HFF-Myc (cell line): ENCODE results near the gene ANGPTL3.

ENCODE experiments used
- DNase-seq: peaks from one replicate; pipeline ENCODE4 v3.0.0-alpha.2; 2011; ENCODE audit warnings: low read depth; ENCODE audit errors: extremely low read depth
- H3K4me3 ChIP-seq: replicated peaks from 2 replicates; pipeline ENCODE4 v1.5.1; 2011; ENCODE audit warnings: low read depth, mild to moderate bottlenecking, control low read depth, low read length
- TF ChIP-seq, protein P1 (sequence below): IDR thresholded peaks from 2 replicates; pipeline ENCODE4 v1.5.1; 2012; ENCODE audit warnings: mild to moderate bottlenecking, low read depth, low read length, control low read depth; ENCODE audit errors: missing control alignments

ANGPTL3 gene

DNA sequence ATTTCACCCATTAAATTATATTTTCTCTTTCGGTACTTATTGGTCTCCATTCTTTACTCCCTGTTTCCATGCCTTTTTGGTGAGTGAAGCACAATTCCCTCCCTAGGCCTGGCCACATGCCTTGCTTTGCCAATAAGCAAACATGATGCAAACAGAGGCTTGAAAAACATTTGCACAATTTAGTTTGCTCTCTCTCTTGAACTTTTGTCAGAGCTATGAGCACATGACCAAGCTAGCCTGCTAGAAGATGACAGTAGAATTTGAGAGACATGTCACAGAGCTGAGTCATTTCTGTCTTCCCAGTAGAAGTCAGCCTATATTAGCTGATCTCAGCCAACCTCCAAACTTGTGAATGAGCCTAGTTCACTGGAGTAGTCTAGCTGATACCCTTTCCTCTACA lies 24.6 kb downstream of the ANGPTL3 start:
- no peak overlapping the region for H3K4me3 ChIP-seq
- TF ChIP-seq, protein P1, sequence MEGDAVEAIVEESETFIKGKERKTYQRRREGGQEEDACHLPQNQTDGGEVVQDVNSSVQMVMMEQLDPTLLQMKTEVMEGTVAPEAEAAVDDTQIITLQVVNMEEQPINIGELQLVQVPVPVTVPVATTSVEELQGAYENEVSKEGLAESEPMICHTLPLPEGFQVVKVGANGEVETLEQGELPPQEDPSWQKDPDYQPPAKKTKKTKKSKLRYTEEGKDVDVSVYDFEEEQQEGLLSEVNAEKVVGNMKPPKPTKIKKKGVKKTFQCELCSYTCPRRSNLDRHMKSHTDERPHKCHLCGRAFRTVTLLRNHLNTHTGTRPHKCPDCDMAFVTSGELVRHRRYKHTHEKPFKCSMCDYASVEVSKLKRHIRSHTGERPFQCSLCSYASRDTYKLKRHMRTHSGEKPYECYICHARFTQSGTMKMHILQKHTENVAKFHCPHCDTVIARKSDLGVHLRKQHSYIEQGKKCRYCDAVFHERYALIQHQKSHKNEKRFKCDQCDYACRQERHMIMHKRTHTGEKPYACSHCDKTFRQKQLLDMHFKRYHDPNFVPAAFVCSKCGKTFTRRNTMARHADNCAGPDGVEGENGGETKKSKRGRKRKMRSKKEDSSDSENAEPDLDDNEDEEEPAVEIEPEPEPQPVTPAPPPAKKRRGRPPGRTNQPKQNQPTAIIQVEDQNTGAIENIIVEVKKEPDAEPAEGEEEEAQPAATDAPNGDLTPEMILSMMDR, result no peak
- DNase-seq, result peak; percentile 37

- DNase-seq, result no peak
- TF ChIP-seq, protein P1, result no peak
- no peak overlapping the region for H3K4me3 ChIP-seq
Observed at GRCh38 chr1:62625415-62625814, 28.1 kb downstream of the ANGPTL3 start.

DNA sequence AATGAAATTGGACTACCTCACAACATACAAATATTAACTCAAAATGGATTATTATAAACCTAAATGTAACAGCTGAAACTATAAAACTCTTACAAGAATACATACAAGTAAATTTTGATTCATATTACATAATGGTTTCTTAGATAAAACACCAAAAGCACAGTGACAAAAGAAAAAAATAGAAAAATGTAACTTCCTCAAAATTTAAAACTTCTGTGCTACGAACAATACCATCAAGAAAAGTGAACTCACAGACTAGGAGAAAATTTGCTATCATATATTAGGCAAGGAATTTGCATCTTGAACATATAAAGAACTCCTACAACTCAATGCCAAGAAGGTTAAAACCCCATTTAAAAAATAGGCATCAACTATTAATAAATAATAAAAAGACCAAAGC lies 31.2 kb downstream of the ANGPTL3 start:
- TF ChIP-seq, protein P1, result no peak

GRCh38 chr1:62637392-62638105 lies 40.2 kb downstream of the ANGPTL3 start:
- no peak for DNase-seq
- H3K4me3 ChIP-seq, result no peak overlapping the region
- TF ChIP-seq, protein P1, result no peak

More for the DNA sequence above, 31.2 kb downstream of the ANGPTL3 start:
- H3K4me3 ChIP-seq, result no peak overlapping the region
- DNase-seq, result no peak

- TF ChIP-seq, protein P1, result no peak
- H3K4me3 ChIP-seq, result no peak overlapping the region
Observed at GRCh38 chr1:62643283-62643682, 46.0 kb downstream of the ANGPTL3 start.

GRCh38 chr1:62652387-62652786 lies 55.1 kb downstream of the ANGPTL3 start:
- H3K4me3 ChIP-seq, result no peak overlapping the region
- DNase-seq, result no peak
- TF ChIP-seq, protein P1, result no peak

More at GRCh38 chr1:62643283-62643682, 46.0 kb downstream of the ANGPTL3 start:
- no peak for DNase-seq
